Panc1 (cell line): ENCODE results near the gene ERO1B. TPM values are rescaled to one million over a fixed set of nuclear protein-coding genes. Genes with fewer than 3 reads are reported as not detected.

Source experiments
- ATAC-seq: fragments of 200-7000 bp; cut with Tn5 transposase; 2 replicates; pipeline ENCODE4 v1.9.1; 2020; ENCODE audit warnings: mild to moderate bottlenecking, moderate library complexity
- BruUV-seq: library from RNA; stranded (reverse); fragments of 400-500 nt; replicated peaks from 2 replicates; lab custom pipeline; 2021; lab: Mats Ljungman, UMichigan
- CTCF ChIA-PET: fragments of 300-600 bp; sonication (Branson Sonifier 250); formaldehyde crosslinking; loops from one replicate; lab custom pipeline; 2022; ENCODE audit warnings: antibody characterized with exemption; lab: Charles Lee
- POLR2A ChIA-PET: fragments of 300-600 bp; sonication (Branson Sonifier 250); formaldehyde crosslinking; loops from one replicate; lab custom pipeline; 2022; ENCODE audit warnings: antibody characterized with exemption; lab: Charles Lee
- DNase-seq: peaks from one replicate; pipeline ENCODE4 v3.0.0-alpha.2; 2010; ENCODE audit warnings: low read depth, low spot score
- H3K27ac ChIP-seq: 2 replicates; pipeline ENCODE4 v1.5.1; 2011; ENCODE audit warnings: mild to moderate bottlenecking, low read length, inconsistent platforms
- H3K27me3 ChIP-seq: fragments of 200-500 bp; sonication (Bioruptor generic); 2 replicates; pipeline ENCODE4 v1.6.0; 2014; ENCODE audit warnings: low read length, inconsistent platforms; ENCODE audit not compliant: control insufficient read depth, insufficient read depth
- H3K36me3 ChIP-seq: fragments of 200-500 bp; sonication (Bioruptor generic); 2 replicates; pipeline ENCODE4 v1.5.1; 2014; ENCODE audit warnings: inconsistent platforms, mild to moderate bottlenecking, low read length, moderate library complexity; ENCODE audit not compliant: control insufficient read depth, insufficient read depth
- H3K4me1 ChIP-seq: 2 replicates; pipeline ENCODE4 v1.5.1; 2011; ENCODE audit warnings: inconsistent platforms, mild to moderate bottlenecking, low read length, moderate library complexity; ENCODE audit not compliant: control insufficient read depth, insufficient read depth
- H3K4me3 ChIP-seq, 2 experiments: 2 replicates each; pipeline ENCODE4 v1.5.1; 2011 to 2012; ENCODE audit warnings: low read depth in 2 of 2, low read length in 2 of 2, mild to moderate bottlenecking in 2 of 2, inconsistent platforms in 1 of 2, moderate library complexity in 1 of 2
- H3K9me3 ChIP-seq: fragments of 200-500 bp; sonication (Bioruptor generic); 2 replicates; pipeline ENCODE4 v1.5.1; 2014; ENCODE audit warnings: low read depth, mild to moderate bottlenecking, inconsistent platforms, low read length, moderate library complexity; ENCODE audit not compliant: control insufficient read depth, insufficient read depth
- CTCF ChIP-seq: fragments of 450-650 bp; IDR thresholded peaks from 2 replicates; pipeline ENCODE4 v1.5.1; 2017; ENCODE audit warnings: mild to moderate bottlenecking
- POLR2AphosphoS5 ChIP-seq: IDR thresholded peaks from 2 replicates; pipeline ENCODE4 v1.6.1; 2012; ENCODE audit warnings: mild to moderate bottlenecking, low read depth, low read length, moderate library complexity
- SIN3A ChIP-seq: IDR thresholded peaks from 2 replicates; pipeline ENCODE4 v1.6.1; 2012; ENCODE audit warnings: low read depth, mild to moderate bottlenecking, low read length, moderate library complexity, borderline replicate concordance; ENCODE audit not compliant: insufficient read depth
- TCF7L2 ChIP-seq: IDR thresholded peaks from 2 replicates; pipeline ENCODE4 v1.6.1; 2011; ENCODE audit warnings: mild to moderate bottlenecking, low read depth, low read length, inconsistent platforms
- in situ Hi-C: cut with HindIII; loops from 2 replicates; pipeline ENCODE4 v1.10.0; 2016; ENCODE audit warnings: low sequenced_read_pairs, low pct_unique_long_range_greater_than_20kb
- intact Hi-C: fragments of 100-400 bp; cut with micrococcal nuclease; formaldehyde crosslinking; loops from one replicate; pipeline ENCODE4 v1.10.0; 2022; ENCODE audit not compliant: unreplicated experiment
- total RNA-seq: library from RNA; stranded (reverse); gene quantifications from one replicate; pipeline ENCODE4 v1.2.1, GENCODE V29; 2021; ENCODE audit not compliant: unreplicated experiment
- TF ChIP-seq, protein P1 (sequence below), 2 experiments: IDR thresholded peaks; 2 replicates each; pipeline ENCODE4 v1.6.1; 2011 to 2012; ENCODE audit warnings: low read depth in 2 of 2, control low read depth in 1 of 2, low read length in 1 of 2, mild to moderate bottlenecking in 1 of 2, moderate library complexity in 1 of 2; ENCODE audit not compliant: insufficient read depth in 1 of 2

ERO1B gene
- total RNA-seq, 1 experiment from 2014 or later, result 19.9 TPM

GRCh38 chr1:236303675-236304074 is 21.9 kb upstream of the ERO1B start:
- peaks cover 5% of the 10 kb centered on the region; the same call in 1 of the 2 replicates for H3K4me1 ChIP-seq
- ATAC-seq, result no peak
- H3K9me3 ChIP-seq, result no peaks in the 10 kb centered on the region
- no peak overlapping the region for H3K27ac ChIP-seq
- no peak for DNase-seq
- no peak for TF ChIP-seq CTCF
- TF ChIP-seq, protein P1, sequence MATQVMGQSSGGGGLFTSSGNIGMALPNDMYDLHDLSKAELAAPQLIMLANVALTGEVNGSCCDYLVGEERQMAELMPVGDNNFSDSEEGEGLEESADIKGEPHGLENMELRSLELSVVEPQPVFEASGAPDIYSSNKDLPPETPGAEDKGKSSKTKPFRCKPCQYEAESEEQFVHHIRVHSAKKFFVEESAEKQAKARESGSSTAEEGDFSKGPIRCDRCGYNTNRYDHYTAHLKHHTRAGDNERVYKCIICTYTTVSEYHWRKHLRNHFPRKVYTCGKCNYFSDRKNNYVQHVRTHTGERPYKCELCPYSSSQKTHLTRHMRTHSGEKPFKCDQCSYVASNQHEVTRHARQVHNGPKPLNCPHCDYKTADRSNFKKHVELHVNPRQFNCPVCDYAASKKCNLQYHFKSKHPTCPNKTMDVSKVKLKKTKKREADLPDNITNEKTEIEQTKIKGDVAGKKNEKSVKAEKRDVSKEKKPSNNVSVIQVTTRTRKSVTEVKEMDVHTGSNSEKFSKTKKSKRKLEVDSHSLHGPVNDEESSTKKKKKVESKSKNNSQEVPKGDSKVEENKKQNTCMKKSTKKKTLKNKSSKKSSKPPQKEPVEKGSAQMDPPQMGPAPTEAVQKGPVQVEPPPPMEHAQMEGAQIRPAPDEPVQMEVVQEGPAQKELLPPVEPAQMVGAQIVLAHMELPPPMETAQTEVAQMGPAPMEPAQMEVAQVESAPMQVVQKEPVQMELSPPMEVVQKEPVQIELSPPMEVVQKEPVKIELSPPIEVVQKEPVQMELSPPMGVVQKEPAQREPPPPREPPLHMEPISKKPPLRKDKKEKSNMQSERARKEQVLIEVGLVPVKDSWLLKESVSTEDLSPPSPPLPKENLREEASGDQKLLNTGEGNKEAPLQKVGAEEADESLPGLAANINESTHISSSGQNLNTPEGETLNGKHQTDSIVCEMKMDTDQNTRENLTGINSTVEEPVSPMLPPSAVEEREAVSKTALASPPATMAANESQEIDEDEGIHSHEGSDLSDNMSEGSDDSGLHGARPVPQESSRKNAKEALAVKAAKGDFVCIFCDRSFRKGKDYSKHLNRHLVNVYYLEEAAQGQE (IDR thresholded peaks at IDR 0.05; ENCODE audit: insufficient read depth in 1 of 2, low read depth in 2 of 2, low read length in 1 of 2), result no peak
- TF ChIP-seq TCF7L2, result no peak
- no peak for TF ChIP-seq SIN3A
- TF ChIP-seq POLR2AphosphoS5, result no peak
- no peaks in the 10 kb centered on the region for H3K27me3 ChIP-seq
- no TSS peak for BruUV-seq
- ChIA-PET POLR2A (interaction anchor here (0.6 kb wide), 1 partner anchor 8 kb away, joined by 9 read pairs; no protein-coding TSS in a partner anchor), CTCF (interaction anchor here (0.6 kb wide), 1 partner anchor 11 kb away, joined by 4 read pairs; no protein-coding TSS in a partner anchor)
- H3K4me3 ChIP-seq, result no peak overlapping the region
- intact Hi-C loops, result no loop called here
- no peaks in the 10 kb centered on the region for H3K36me3 ChIP-seq
- in situ Hi-C loops, result no loop called here

GRCh38 chr1:236302941-236303340 is 21.2 kb upstream of the ERO1B start:
- TF ChIP-seq SIN3A, result no peak
- no peak for TF ChIP-seq CTCF
- no peak for TF ChIP-seq TCF7L2
- TF ChIP-seq, protein P1 (IDR thresholded peaks at IDR 0.05; ENCODE audit: insufficient read depth in 1 of 2, low read depth in 2 of 2, low read length in 1 of 2), result no peak
- TF ChIP-seq POLR2AphosphoS5, result no peak
- H3K9me3 ChIP-seq, result no peaks in the 10 kb centered on the region
- in situ Hi-C loops, result no loop called here
- ChIA-PET CTCF (no interaction called here), POLR2A (no interaction called here)
- intact Hi-C loops, result no loop called here
- no peak overlapping the region for H3K27ac ChIP-seq
- ATAC-seq (no peak), DNase-seq (no peak)
- H3K27me3 ChIP-seq, result no peaks in the 10 kb centered on the region
- H3K36me3 ChIP-seq, result no peaks in the 10 kb centered on the region
- H3K4me1 ChIP-seq, result peaks cover 5% of the 10 kb centered on the region; the same call in 1 of the 2 replicates
- H3K4me3 ChIP-seq, result no peak overlapping the region
- BruUV-seq, result no TSS peak
